ENCODE measurements around the gene ITPR3.

Gene ITPR3

GRCh38 chr6:33633462-33634158 is 12.5 kb downstream of the ITPR3 start:
- in situ Hi-C loops (cut with MboI; ENCODE audit: low sequenced_read_pairs), result no loop called here

- in situ Hi-C loops (cut with MboI; ENCODE audit: low sequenced_read_pairs), result no loop called here
Measured at GRCh38 chr6:33634161-33634727, 13.1 kb downstream of the ITPR3 start.

- in situ Hi-C loops (cut with MboI; ENCODE audit: low sequenced_read_pairs), result no loop called here
Measured at GRCh38 chr6:33634946-33635345, 13.8 kb downstream of the ITPR3 start.

GRCh38 chr6:33636655-33637054 is 15.5 kb downstream of the ITPR3 start:
- in situ Hi-C loops (cut with MboI; ENCODE audit: low sequenced_read_pairs), result no loop called here

- in situ Hi-C loops (cut with MboI; ENCODE audit: low sequenced_read_pairs), result no loop called here
Measured at GRCh38 chr6:33638556-33638955, 17.4 kb downstream of the ITPR3 start.

- in situ Hi-C loops (cut with MboI; ENCODE audit: low sequenced_read_pairs), result no loop called here
Measured at GRCh38 chr6:33639559-33639958, 18.4 kb downstream of the ITPR3 start.

GRCh38 chr6:33640361-33640760 is 19.2 kb downstream of the ITPR3 start:
- in situ Hi-C loops (cut with MboI; ENCODE audit: low sequenced_read_pairs), result no loop called here

GRCh38 chr6:33641144-33641543 is 20.0 kb downstream of the ITPR3 start:
- in situ Hi-C loops (cut with MboI; ENCODE audit: low sequenced_read_pairs), result no loop called here

GRCh38 chr6:33641602-33642001 is 20.5 kb downstream of the ITPR3 start:
- in situ Hi-C loops (cut with MboI; ENCODE audit: low sequenced_read_pairs), result no loop called here

GRCh38 chr6:33642897-33643296 is 21.8 kb downstream of the ITPR3 start:
- in situ Hi-C loops (cut with MboI; ENCODE audit: low sequenced_read_pairs), result no loop called here

GRCh38 chr6:33651403-33651802 is 30.3 kb downstream of the ITPR3 start:
- in situ Hi-C loops (cut with MboI; ENCODE audit: low sequenced_read_pairs), result no loop called here

GRCh38 chr6:33652002-33652401 is 30.9 kb downstream of the ITPR3 start:
- in situ Hi-C loops (cut with MboI; ENCODE audit: low sequenced_read_pairs), result no loop called here

- in situ Hi-C loops (cut with MboI; ENCODE audit: low sequenced_read_pairs), result no loop called here
Measured at GRCh38 chr6:33654831-33655554, 33.9 kb downstream of the ITPR3 start.

- in situ Hi-C loops (cut with MboI; ENCODE audit: low sequenced_read_pairs), result no loop called here
Measured at GRCh38 chr6:33656844-33657243, 35.7 kb downstream of the ITPR3 start.

GRCh38 chr6:33658982-33659689 is 38.0 kb downstream of the ITPR3 start:
- in situ Hi-C loops (cut with MboI; ENCODE audit: low sequenced_read_pairs), result no loop called here

GRCh38 chr6:33659986-33660385 is 38.9 kb downstream of the ITPR3 start:
- in situ Hi-C loops (cut with MboI; ENCODE audit: low sequenced_read_pairs), result no loop called here

- in situ Hi-C loops (cut with MboI; ENCODE audit: low sequenced_read_pairs), result no loop called here
Measured at GRCh38 chr6:33661106-33661838, 40.1 kb downstream of the ITPR3 start.

GRCh38 chr6:33662318-33662717 is 41.2 kb downstream of the ITPR3 start:
- in situ Hi-C loops (cut with MboI; ENCODE audit: low sequenced_read_pairs), result no loop called here

- in situ Hi-C loops (cut with MboI; ENCODE audit: low sequenced_read_pairs), result no loop called here
Measured at GRCh38 chr6:33663028-33663427, 41.9 kb downstream of the ITPR3 start.

- in situ Hi-C loops (cut with MboI; ENCODE audit: low sequenced_read_pairs), result no loop called here
Measured at GRCh38 chr6:33663727-33664449, 42.8 kb downstream of the ITPR3 start.

All from hTERT RPE-1 (cell line).